ENCODE results near the gene SPRR2D. TPM values are rescaled to one million over a fixed set of nuclear protein-coding genes. Genes with fewer than 3 reads are reported as not detected.

Gene SPRR2D
- total and polyA plus RNA-seq, 2 of the 4 experiments (the other 2 are of a cell fraction) = not detected

DNA sequence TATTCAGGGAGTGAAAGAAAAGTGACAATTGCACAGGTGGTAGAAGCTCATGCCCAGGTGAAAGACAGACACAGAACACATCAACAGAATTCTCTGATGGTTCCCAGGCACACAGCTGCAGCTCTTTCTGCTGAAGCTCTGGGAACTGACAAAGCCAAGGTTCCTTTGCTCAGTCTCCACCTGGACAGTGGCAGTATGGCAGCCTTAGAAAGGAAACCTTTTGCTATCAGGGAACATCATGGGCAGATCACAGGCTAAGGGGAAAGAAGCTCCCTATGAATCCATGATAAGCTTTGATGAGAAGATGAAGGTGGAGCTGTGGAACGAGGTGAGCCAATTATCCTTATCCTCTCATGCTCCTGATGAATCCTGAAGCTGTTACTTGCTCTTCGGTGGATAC is 29.3 kb upstream of the SPRR2D start:
- H3K4me2 ChIP-seq (ENCODE audit: low read depth, low read length) = no peak overlapping the region
- no peak overlapping the region for H4K5ac ChIP-seq (ENCODE audit: low read depth, low read length)
- H3K27me3 ChIP-seq (ENCODE audit: control insufficient read depth, insufficient read depth, low read length) = no peaks in the 10 kb centered on the region
- H3K9ac ChIP-seq (ENCODE audit: low read depth, low read length) = no peak overlapping the region
- no peak overlapping the region for H2BK15ac ChIP-seq (ENCODE audit: low read depth, low read length)
- H3K9me3 ChIP-seq (ENCODE audit: control insufficient read depth, insufficient read depth, low read length) = no peaks in the 10 kb centered on the region
- H2AFZ ChIP-seq (replicated peaks; ENCODE audit: low read length, poor library complexity) = no peak overlapping the region
- TF ChIP-seq SMC3 (IDR thresholded peaks at IDR 0.05; ENCODE audit: low read depth, low read length) = no peak
- TF ChIP-seq FOS (IDR thresholded peaks at IDR 0.05; ENCODE audit: low read depth, low read length) = no peak
- TF ChIP-seq CEBPB (IDR thresholded peaks at IDR 0.05; ENCODE audit: low read depth, low read length) = no peak
- TF ChIP-seq MAZ (IDR thresholded peaks at IDR 0.05; ENCODE audit: borderline replicate concordance, low read depth, low read length) = no peak
- TF ChIP-seq RCOR1 (IDR thresholded peaks at IDR 0.05; ENCODE audit: insufficient replicate concordance, low read length) = no peak
- TF ChIP-seq, protein P1, sequence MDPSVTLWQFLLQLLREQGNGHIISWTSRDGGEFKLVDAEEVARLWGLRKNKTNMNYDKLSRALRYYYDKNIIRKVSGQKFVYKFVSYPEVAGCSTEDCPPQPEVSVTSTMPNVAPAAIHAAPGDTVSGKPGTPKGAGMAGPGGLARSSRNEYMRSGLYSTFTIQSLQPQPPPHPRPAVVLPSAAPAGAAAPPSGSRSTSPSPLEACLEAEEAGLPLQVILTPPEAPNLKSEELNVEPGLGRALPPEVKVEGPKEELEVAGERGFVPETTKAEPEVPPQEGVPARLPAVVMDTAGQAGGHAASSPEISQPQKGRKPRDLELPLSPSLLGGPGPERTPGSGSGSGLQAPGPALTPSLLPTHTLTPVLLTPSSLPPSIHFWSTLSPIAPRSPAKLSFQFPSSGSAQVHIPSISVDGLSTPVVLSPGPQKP (IDR thresholded peaks at IDR 0.05; ENCODE audit: borderline replicate concordance, low read depth, low read length) = no peak
- TF ChIP-seq USF2 (IDR thresholded peaks at IDR 0.05; ENCODE audit: low read depth, low read length) = no peak
- TF ChIP-seq BHLHE40 (IDR thresholded peaks at IDR 0.05; ENCODE audit: low read depth, low read length) = no peak
- no peak for TF ChIP-seq CHD1 (IDR thresholded peaks at IDR 0.05; ENCODE audit: low read depth, low read length)
- no peak for TF ChIP-seq POLR2A (IDR thresholded peaks at IDR 0.05; ENCODE audit: low read depth, low read length)
- TF ChIP-seq, protein P2, sequence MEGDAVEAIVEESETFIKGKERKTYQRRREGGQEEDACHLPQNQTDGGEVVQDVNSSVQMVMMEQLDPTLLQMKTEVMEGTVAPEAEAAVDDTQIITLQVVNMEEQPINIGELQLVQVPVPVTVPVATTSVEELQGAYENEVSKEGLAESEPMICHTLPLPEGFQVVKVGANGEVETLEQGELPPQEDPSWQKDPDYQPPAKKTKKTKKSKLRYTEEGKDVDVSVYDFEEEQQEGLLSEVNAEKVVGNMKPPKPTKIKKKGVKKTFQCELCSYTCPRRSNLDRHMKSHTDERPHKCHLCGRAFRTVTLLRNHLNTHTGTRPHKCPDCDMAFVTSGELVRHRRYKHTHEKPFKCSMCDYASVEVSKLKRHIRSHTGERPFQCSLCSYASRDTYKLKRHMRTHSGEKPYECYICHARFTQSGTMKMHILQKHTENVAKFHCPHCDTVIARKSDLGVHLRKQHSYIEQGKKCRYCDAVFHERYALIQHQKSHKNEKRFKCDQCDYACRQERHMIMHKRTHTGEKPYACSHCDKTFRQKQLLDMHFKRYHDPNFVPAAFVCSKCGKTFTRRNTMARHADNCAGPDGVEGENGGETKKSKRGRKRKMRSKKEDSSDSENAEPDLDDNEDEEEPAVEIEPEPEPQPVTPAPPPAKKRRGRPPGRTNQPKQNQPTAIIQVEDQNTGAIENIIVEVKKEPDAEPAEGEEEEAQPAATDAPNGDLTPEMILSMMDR (conservative IDR thresholded peaks at IDR 0.05; ENCODE audit: low read depth, low read length) = no peak
- no peak for TF ChIP-seq MXI1 (IDR thresholded peaks at IDR 0.05; ENCODE audit: borderline replicate concordance, low read depth, low read length)
- no peak overlapping the region for H4K8ac ChIP-seq (ENCODE audit: low read depth in 2 of 2, low read length in 2 of 2)
- H3K56ac ChIP-seq (ENCODE audit: extremely low read depth, insufficient read depth, low read length) = no peak overlapping the region
- intact Hi-C loops (cut with micrococcal nuclease) = no loop called here
- no peak for ATAC-seq (ENCODE audit: low read depth)
- no peak overlapping the region for H2AK5ac ChIP-seq (ENCODE audit: low read depth, low read length)
- no peak overlapping the region for H3K27ac ChIP-seq (ENCODE audit: insufficient read depth, low read length)
- no peaks in the 10 kb centered on the region for H4K20me1 ChIP-seq (ENCODE audit: insufficient read depth, low read length)
- WGBS, 2 experiments (ENCODE audit: extremely low coverage in 2 of 2, insufficient read length in 1 of 2) = no CpG with 5 or more reads among the region's 2 CpGs
- H3K4me3 ChIP-seq (ENCODE audit: insufficient read depth, low read depth, low read length) = no peak overlapping the region
- in situ Hi-C loops (cut with MboI; ENCODE audit: low sequenced_read_pairs) = no loop called here
- H3K4ac ChIP-seq (ENCODE audit: low read depth, low read length) = no peak overlapping the region
- DNase-seq = no peak
- H3K9me1 ChIP-seq (ENCODE audit: insufficient read depth, low read length) = no peaks in the 10 kb centered on the region
- H3K14ac ChIP-seq (replicated peaks; ENCODE audit: low read depth, low read length) = no peak overlapping the region
- H4K91ac ChIP-seq (ENCODE audit: insufficient read depth, low read depth, low read length) = no peak overlapping the region
- H3K23ac ChIP-seq (ENCODE audit: low read depth, low read length) = no peak overlapping the region
- no peak overlapping the region for H3K18ac ChIP-seq (ENCODE audit: low read depth, low read length)
- H2BK5ac ChIP-seq (ENCODE audit: low read depth, low read length, poor library complexity, severe bottlenecking) = no peak overlapping the region
- no peaks in the 10 kb centered on the region for H3K79me1 ChIP-seq (ENCODE audit: low read depth in 1 of 2, low read length in 2 of 2)
- CTCF ChIA-PET = no interaction called here
- BruUV-seq (replicated peaks) = no TSS peak
- no peak overlapping the region for H2AK9ac ChIP-seq (replicated peaks; ENCODE audit: low read depth, low read length, poor library complexity)
- dilution Hi-C loops (cut with HindIII; ENCODE audit: low sequenced_read_pairs, unreplicated experiment) = no loop called here
- no peak overlapping the region for H2BK120ac ChIP-seq (ENCODE audit: low read depth, low read length)
- no peaks in the 10 kb centered on the region for H3K4me1 ChIP-seq (ENCODE audit: control insufficient read depth, insufficient read depth, low read length)
- no peaks in the 10 kb centered on the region for H3K36me3 ChIP-seq (ENCODE audit: control insufficient read depth, insufficient read depth, low read length)
- no peak overlapping the region for H2BK20ac ChIP-seq (ENCODE audit: low read depth, low read length)
- POLR2A ChIA-PET (ENCODE audit: unreplicated experiment) = no interaction called here

Measured in IMR-90 (cell line).